NCI-H345 treated with DMSO at 0.1 percent for 48 hours (cell line): Measurements from ENCODE around the gene HES2.
"Not testable (repeated sequence)": the region's sequence is repeated elsewhere in the genome, so short reads cannot be mapped to it uniquely, and the experiment has no call there.

Experiments
- DNase-seq: peaks from one replicate; lab custom pipeline; 2025; ENCODE audit not compliant: unreplicated experiment; lab: John Stamatoyannopoulos, UW

Gene HES2

DNA sequence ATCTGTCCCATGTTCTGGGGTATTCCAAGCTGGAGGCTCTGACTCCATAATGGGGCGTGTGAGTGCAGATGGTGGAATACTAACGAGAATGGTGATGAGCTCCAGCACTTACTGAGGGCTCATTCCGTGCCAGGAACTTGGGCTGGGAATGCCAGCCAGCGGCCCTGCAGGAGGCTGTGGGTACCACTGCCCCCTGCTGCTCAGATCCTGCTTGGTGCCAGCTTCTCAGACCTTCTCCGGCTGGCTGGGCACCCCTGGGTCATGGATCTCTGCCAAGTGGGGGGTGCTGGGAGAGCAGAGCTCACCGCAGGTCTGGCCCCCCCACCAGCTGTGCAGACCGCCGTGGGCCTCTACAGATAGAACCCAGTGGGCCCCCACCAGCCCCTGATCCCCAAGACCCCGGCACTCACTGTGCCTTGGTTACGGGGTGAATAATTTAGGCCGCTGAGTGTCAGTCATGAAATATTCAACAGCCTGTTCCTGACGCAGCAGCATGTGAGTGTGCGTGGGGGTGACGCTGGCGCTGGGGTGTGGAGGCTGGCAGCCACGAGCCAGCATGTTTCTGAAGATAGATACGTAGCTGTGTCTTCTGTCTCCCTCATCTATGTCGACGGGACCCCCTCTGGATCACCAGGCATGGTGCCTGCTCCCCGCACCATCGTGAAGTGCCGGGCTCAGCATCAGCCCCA lies 17.4 kb upstream of the HES2 start:
- peak; percentile 43 for DNase-seq

GRCh38 chr1:6436277-6436676 lies 16.6 kb upstream of the HES2 start:
- DNase-seq = not testable (repeated sequence)

DNA sequence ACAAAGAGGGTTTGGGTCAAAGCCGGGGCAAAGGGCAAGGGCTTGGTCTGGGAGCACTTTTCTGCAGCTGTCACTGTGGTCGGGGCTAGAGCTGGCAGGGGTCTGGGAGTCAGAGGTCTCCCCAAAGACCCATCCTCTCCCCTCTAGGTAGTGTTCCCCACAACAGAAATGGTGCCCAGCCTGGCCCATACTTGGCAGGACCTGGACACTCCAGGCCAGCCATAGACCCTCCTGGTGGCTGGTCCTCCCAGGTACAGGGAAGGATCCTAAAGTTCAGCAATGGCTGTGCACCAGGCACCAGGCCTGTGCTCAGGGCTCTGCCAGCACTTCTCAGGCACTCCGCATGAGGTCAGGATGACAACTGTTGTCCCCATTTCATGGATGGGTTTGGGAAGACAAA lies 15.8 kb upstream of the HES2 start:
- no peak for DNase-seq

DNA sequence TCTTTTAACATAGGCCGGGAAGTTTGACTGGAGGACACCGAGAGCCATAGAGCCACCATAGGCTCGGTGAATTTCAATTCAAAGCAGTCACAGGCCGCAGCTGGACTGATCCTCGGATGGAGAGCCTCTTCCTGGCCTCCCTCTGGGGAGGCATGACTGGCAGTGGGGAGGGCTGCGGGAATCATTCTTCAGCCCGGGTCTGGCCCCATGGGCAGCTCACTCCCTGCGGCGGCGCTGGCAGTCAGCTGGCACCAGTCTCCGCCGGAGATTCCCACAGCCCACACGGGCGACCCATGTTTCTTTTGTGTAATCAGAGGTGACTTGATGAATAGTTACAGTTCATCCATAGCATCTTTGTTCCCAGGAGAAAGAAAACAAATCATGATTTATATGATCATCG lies 15.4 kb upstream of the HES2 start:
- DNase-seq = no peak

- no peak for DNase-seq
Measured at GRCh38 chr1:6434186-6434585, 14.5 kb upstream of the HES2 start.

DNA sequence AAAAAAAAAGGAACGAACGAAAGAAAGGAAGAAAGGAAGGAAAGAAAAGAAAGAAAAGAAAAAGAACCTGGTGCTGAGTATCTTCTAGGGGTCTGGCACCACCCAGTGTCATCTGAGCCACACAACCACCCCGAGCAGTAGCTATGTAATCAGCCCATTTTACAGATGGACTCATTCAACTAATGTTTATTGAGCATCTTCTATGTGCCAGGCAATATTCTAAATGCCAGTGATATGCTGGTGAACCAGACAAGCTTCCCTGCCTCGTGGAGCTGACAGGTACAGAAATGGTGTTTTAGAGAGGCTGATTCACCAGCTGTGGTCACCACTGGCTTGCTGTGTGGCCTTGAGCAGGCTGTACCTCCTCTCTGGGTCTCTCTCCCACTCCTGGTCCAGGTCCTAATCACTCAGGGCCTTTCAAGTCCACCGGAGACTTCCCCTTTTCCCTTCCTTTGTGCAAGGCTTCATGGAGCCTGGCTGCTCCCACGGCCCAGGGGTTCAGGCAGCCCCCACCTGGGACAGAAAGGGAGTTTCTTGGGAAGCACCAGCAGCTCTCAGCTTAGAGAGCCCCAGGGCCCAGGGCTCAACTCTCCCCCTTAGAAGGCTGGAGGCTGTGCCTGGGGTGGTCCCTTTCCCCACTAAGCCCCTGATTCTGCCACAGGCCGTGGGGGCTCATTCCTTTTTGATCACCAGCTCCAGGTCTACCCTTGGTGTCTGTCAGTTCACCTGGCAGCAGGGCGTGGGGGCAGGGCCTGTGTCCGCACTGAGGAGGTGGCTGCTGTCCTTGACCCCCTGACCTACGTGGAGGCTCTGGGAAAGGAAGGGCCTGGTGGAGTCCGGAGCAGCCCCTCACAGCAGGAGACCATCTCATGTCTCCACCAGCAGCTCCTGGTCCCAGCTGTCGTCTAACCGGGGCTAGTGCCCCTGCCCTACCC lies 12.2 kb upstream of the HES2 start:
- DNase-seq = not testable (repeated sequence)

DNA sequence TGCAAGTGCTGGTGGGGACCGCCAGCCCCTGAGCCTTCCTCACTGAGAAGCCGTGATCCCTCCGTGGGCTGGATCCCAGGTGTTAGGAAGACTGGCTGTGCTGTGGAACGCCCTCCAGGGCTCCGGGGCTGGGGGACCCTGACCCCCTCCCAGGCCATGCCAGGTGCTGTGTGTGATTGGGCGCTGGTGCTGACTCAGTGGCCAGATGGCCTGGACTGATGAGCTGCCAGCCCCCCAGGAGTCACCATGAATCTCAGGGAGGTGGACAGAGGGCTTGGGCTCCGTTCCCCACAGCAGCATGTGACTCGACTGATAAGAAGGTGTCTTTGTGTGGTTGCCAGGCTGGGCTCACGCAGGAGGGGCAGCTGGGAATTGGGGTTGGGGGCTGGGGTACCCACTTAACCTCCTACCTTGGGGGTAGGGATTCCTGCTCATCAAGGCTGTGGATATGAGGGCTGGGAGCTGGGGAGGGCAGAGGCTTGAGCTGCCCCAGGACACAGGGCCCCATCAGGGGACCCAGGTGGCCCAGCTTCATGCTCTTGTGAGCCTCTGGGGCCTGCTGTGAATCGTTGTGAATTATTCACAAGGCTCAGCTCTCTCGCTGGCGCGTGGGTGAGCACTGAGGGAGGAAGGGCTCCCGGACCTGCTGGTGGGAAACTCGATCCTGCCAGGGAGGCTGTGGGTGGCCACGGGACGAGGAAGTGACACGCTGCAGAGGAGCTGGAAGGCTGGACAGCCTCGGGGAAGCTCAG lies 10.1 kb upstream of the HES2 start:
- not testable (repeated sequence) for DNase-seq

GRCh38 chr1:6428453-6428852 lies 8.7 kb upstream of the HES2 start:
- DNase-seq = not testable (repeated sequence)

- no peak for DNase-seq
Measured at GRCh38 chr1:6427441-6428390, 8.0 kb upstream of the HES2 start.

- no peak for DNase-seq
Measured at GRCh38 chr1:6426972-6427350, 7.2 kb upstream of the HES2 start.

DNA sequence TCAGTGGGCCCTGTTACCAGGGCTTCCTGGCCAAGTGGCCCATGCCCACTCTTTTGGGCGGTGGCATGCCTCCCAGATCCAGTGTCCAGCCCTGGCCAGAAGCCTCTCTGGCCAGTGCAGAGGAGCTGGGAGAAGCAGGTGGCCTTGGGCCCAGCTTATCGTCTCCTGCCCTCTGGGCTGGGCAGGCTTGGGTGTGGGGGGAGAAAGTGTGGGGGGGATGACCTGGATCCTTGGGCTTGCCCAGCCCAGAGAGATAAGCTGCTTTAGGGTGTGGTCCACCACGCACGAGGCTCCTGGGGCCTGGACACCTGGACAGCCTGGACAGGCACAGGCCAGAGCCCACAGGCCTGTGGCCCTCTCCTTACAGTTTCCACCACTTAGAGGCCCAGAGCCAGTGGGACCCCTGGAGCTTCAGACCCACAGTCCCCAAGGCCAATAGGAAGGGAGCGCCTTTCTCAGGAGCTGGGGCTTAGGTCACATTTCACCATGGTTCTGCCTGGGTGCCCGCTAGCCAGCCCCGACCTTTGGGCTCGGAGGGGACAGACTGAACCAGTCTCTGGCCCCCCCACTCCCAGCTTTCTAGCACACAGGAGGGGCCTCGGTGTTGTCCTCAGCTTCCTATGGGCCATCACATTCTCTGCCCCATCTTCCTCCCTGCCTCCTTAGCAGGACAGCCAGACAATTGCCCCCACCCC lies 6.7 kb upstream of the HES2 start:
- DNase-seq = no peak

- no peak for DNase-seq
Measured at GRCh38 chr1:6425658-6426057, 5.9 kb upstream of the HES2 start.

DNA sequence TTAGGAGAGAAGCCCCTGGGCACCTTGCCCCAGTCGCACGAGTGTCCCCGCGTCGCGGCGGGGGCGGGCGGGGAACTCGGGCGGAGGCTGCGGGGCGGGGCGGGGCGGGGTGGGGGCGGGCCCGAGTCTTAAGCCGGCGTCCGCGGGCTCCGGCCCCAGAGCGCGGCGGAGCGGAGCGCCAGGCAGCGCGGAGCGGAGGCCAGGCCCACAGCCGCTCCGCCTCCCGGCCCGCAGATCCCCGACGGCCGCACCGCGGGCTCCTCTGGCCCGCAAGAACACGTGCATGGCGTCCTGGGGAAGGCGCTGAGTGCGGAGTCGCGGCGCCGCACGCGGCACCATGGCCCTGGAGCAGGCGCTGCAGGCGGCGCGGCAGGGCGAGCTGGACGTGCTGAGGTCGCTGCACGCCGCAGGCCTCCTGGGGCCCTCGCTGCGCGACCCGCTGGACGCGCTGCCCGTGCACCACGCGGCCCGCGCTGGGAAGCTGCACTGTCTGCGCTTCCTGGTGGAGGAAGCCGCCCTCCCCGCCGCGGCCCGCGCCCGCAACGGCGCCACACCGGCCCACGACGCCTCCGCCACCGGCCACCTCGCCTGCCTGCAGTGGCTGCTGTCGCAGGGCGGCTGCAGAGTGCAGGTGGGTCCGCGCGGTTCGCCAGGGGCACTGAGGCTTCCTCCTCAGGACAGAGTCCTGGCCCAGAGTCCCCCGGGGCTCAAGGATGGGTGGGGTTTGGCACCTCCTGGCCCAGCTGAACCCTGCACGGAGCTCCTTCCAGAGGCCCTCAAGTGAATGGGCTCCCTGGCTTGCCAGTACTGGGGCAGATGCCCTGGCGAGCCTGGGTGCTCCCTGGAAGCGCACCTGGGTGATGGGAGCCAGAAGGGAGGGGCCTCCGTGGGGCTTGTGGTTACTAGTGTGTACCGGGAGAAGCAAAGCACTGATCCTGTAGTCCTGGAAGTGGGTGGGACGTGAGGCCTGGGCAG lies 5.2 kb upstream of the HES2 start, which contains the start of gene ESPN:
TSS of gene ESPN (plus strand) at position 158 of the 975 bp plus-strand sequence. CDS start at position 338, 180 bp downstream.
- DNase-seq = no peak

DNA sequence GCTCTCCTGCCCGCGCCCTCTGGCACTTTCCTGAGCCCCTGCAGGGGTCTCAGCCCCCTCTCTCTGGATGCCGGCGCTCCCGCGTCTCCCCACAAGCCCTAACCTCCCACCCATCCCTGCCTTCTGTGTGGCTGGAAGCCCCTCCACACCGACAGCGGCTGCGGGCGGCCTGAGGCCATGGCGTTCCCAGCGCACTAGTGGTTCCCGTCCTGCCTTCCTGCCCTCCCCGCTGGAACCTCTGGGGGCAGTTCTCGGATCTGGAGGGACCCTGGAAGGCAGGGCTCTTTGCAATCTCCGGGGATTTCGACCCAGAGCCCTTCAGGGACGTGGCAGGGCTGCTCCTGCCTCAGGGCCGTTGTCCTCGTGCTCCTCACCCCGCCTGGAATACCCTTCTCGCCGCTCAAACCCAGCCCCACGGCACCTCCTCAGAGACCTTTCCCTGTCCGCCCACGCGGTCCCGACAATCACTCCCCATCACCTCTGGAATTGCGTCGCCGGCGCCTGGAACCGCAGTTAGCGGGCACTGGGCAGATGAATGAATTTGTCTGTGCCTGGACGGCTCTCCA lies 4.4 kb upstream of the HES2 start:
- no peak for DNase-seq

DNA sequence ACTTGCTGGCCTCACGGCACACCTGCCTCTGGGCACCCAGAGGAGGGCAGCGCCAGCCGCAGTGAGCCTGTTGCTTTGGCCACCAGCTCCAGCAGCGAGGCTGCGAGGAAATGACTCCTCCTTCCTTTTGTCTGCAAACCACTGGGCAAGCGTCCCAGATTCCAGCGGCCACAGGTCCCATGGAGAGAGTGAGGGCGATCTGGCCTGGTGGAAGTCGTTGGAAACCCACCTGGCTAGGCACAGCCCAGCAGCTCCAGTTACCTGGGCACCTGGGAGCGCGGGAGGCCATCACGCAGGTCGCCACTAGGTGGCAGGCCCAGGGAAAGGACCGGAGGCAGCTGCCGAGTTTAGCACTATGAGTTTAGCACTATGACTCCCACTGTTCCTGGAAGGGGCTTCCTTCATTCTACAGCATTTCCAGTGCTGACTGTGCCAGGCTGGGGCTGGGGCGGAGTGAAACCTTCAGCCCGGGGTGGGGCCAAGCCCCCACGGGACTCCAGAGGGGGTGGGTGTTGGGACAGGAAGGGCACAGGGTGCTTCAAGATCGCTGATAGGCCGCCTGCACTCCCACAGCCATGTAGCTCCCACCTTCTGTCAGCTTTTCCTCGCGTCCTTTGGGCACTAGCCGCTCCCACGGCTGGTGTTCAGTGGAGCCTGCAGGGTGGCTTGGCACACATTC lies 3.7 kb upstream of the HES2 start:
- peak; percentile 60 for DNase-seq

DNA sequence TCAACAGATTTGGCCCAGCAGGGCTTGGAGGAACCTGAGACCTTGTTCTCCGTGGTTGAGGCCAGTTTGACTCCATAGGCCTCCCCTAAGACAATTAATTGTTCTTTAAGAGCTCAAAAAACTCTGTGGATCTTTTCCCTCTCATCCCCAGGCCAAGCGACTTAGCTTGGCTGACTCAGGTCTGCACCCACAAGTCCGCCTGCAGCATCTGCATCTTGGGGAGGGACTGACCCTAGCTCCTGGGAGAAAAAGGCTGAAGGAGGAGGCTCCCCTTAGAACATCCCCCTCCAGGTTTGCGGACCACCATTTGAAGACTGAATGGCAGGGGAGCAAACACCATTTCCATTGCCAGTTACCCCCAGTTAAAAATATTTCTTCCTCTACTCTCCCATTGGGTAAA lies 1.5 kb upstream of the HES2 start:
- no peak for DNase-seq

GRCh38 chr1:6420454-6421042 lies 829 bp upstream of the HES2 start:
- DNase-seq = no peak
